Gastroesophageal sphincter (tissue), 3 donors: Measurements from ENCODE around the gene CLEC4E.

Experiments used
- POLR2AphosphoS5 ChIP-seq: sonication (generic); formaldehyde crosslinking; IDR thresholded peaks from one replicate; pipeline ENCODE4 v1.6.1; 2017; ENCODE audit warnings: antibody characterized with exemption
- TF ChIP-seq, protein P1 (sequence below), 4 experiments: fragments of 200-600 bp in 2 of 4; fragments of 450-650 bp in 2 of 4; sonication (generic) in 1 of 4; IDR thresholded peaks; one replicate each; pipeline ENCODE4 v1.5.1; 2017 to 2019; ENCODE audit warnings: antibody characterized with exemption in 4 of 4, mild to moderate bottlenecking in 2 of 4, moderate library complexity in 2 of 4

DNA sequence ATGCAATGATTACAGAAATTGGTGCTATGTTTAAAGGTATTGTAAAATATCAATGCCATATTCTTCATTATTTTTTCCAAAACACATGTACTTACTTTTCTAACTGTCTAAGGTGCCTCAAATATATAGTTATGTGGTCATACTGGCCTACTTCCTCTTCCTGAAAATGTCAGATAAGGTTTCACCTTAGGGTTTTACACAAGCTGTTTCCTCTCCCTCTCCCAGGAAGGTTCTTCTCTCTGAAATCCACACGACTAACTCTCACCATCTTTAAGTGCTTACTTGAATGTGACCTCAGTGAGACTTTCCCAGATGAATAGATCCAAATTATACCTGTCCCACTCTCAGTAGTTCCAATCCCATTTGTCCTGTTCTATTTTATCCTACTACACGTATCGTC is 39.0 kb downstream of the CLEC4E start:
- TF ChIP-seq POLR2AphosphoS5: no peak
- TF ChIP-seq, protein P1, sequence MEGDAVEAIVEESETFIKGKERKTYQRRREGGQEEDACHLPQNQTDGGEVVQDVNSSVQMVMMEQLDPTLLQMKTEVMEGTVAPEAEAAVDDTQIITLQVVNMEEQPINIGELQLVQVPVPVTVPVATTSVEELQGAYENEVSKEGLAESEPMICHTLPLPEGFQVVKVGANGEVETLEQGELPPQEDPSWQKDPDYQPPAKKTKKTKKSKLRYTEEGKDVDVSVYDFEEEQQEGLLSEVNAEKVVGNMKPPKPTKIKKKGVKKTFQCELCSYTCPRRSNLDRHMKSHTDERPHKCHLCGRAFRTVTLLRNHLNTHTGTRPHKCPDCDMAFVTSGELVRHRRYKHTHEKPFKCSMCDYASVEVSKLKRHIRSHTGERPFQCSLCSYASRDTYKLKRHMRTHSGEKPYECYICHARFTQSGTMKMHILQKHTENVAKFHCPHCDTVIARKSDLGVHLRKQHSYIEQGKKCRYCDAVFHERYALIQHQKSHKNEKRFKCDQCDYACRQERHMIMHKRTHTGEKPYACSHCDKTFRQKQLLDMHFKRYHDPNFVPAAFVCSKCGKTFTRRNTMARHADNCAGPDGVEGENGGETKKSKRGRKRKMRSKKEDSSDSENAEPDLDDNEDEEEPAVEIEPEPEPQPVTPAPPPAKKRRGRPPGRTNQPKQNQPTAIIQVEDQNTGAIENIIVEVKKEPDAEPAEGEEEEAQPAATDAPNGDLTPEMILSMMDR (IDR thresholded peaks at IDR 0.05): no peak
